Calu3 (cell line): ENCODE data around the gene KIRREL3. TPM values are rescaled to one million over a fixed set of nuclear protein-coding genes. Genes with fewer than 3 reads are reported as not detected.
A peak's percentile ranks its signal among the peaks of the same experiment; 100 is the strongest.

Experiments
- BruUV-seq: library from RNA; stranded (reverse); fragments of 400-500 nt; replicated peaks from 2 replicates; lab custom pipeline; 2021; lab: Mats Ljungman, UMichigan
- CTCF ChIA-PET: fragments of 300-600 bp; sonication (Branson Sonifier 250); formaldehyde crosslinking; loops from one replicate; lab custom pipeline; 2022; ENCODE audit warnings: antibody characterized with exemption; lab: Charles Lee
- DNase-seq: peaks from one replicate; pipeline ENCODE4 v3.0.0; 2022
- H3K27ac Mint-ChIP-seq: one replicate; pipeline ENCODE4 v1.8.0; 2022; ENCODE audit warnings: mixed read lengths; ENCODE audit not compliant: unreplicated experiment
- H3K27me3 Mint-ChIP-seq: one replicate; pipeline ENCODE4 v1.8.0; 2022; ENCODE audit warnings: mixed read lengths; ENCODE audit not compliant: unreplicated experiment
- H3K36me3 Mint-ChIP-seq: one replicate; pipeline ENCODE4 v1.8.0; 2022; ENCODE audit warnings: mild to moderate bottlenecking, moderate library complexity, mixed read lengths; ENCODE audit not compliant: insufficient read depth, unreplicated experiment
- H3K4me1 Mint-ChIP-seq: one replicate; pipeline ENCODE4 v1.8.0; 2022; ENCODE audit warnings: mild to moderate bottlenecking, low read depth, mixed read lengths; ENCODE audit not compliant: unreplicated experiment
- H3K4me3 Mint-ChIP-seq: one replicate; pipeline ENCODE4 v1.8.0; 2022; ENCODE audit warnings: mild to moderate bottlenecking, low read depth, moderate library complexity, mixed read lengths; ENCODE audit not compliant: unreplicated experiment
- H3K9me3 Mint-ChIP-seq: one replicate; pipeline ENCODE4 v1.8.0; 2022; ENCODE audit warnings: low read depth, mixed read lengths; ENCODE audit not compliant: unreplicated experiment
- intact Hi-C: fragments of 100-400 bp; cut with micrococcal nuclease; formaldehyde crosslinking; loops from one replicate; pipeline ENCODE4 v1.10.0; 2022; ENCODE audit not compliant: unreplicated experiment
- total RNA-seq: library from RNA; stranded (reverse); gene quantifications from 2 replicates; pipeline ENCODE4 v1.2.3, GENCODE V29; 2022
- TF ChIP-seq, protein P1 (sequence below): fragments of 200-600 bp; IDR thresholded peaks from one replicate; pipeline ENCODE4 v1.8.0; 2022; ENCODE audit warnings: antibody characterized with exemption; ENCODE audit not compliant: unreplicated experiment

The KIRREL3 gene
- total RNA-seq, 1 experiment from 2014 or later, result 0.26 TPM

DNA sequence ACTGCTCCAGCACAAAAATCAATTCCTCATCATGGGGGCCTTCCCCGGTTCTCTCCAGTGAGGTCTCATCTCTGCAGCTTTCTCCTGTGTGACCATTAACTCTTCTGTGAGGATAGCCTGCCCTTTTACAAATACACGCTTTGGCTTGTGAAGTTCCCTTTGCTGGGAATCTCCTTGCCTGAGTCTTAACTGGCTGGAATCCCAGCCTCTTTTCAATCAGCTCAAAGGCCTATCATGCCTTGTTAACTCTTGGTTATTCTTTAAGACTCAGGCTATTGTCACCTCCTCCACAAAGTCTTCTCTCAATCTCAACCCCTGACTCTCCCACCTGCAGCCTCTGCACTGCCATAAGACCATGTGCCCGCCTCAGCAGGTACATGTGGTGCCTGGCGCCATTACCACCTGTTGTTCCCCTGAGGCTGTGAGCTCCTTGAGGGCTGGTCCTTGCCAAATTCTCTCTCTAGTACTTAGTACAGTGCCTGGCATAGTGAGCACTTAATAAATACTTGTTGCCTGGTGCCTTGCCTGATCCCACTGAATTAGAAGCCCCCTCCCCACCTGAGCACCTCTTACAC lies 516.9 kb downstream of the KIRREL3 start:
- CTCF ChIA-PET, result no interaction called here
- Mint-ChIP-seq H3K27ac (no peak overlapping the region), H3K9me3 (no peaks in the 10 kb centered on the region), H3K27me3 (no peaks in the 10 kb centered on the region), H3K4me1 (peaks cover 17% of the 10 kb centered on the region), H3K36me3 (no peaks in the 10 kb centered on the region), H3K4me3 (no peak overlapping the region)
- DNase-seq, result no peak
- TF ChIP-seq, protein P1, sequence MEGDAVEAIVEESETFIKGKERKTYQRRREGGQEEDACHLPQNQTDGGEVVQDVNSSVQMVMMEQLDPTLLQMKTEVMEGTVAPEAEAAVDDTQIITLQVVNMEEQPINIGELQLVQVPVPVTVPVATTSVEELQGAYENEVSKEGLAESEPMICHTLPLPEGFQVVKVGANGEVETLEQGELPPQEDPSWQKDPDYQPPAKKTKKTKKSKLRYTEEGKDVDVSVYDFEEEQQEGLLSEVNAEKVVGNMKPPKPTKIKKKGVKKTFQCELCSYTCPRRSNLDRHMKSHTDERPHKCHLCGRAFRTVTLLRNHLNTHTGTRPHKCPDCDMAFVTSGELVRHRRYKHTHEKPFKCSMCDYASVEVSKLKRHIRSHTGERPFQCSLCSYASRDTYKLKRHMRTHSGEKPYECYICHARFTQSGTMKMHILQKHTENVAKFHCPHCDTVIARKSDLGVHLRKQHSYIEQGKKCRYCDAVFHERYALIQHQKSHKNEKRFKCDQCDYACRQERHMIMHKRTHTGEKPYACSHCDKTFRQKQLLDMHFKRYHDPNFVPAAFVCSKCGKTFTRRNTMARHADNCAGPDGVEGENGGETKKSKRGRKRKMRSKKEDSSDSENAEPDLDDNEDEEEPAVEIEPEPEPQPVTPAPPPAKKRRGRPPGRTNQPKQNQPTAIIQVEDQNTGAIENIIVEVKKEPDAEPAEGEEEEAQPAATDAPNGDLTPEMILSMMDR, result no peak
- intact Hi-C loops, result no loop called here
- no TSS peak for BruUV-seq

DNA sequence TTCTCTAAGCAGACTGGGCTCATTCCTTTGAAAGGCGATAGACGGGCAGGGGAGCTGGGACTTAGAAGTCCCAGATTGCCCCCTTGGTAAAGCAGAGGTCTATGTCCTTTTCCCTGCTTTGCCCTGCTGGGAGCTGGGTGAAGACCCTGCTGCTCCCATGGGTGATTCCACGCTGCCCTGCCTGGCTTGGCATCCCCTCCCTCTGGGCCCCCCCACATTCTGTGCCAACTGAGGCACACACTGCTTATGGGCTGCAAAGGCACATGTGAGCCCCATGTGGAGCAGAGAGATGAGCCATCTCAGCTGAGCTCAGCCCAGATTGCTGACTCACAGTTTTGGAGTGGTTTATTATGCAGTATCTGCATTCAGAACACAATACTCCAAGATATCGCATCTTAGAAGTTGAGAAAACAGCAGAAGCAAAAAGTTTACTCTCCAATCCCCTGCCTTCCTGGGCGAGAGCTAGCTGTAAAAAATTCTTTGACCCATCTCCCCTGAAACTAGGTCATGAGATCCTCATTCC lies 517.9 kb downstream of the KIRREL3 start:
- TF ChIP-seq, protein P1, result no peak
- Mint-ChIP-seq H3K9me3 (no peaks in the 10 kb centered on the region), H3K4me1 (peaks cover 17% of the 10 kb centered on the region), H3K27me3 (no peaks in the 10 kb centered on the region), H3K4me3 (no peak overlapping the region), H3K27ac (no peak overlapping the region), H3K36me3 (no peaks in the 10 kb centered on the region)
- intact Hi-C loops, result no loop called here
- BruUV-seq, result no TSS peak
- no peak for DNase-seq
- CTCF ChIA-PET, result no interaction called here

DNA sequence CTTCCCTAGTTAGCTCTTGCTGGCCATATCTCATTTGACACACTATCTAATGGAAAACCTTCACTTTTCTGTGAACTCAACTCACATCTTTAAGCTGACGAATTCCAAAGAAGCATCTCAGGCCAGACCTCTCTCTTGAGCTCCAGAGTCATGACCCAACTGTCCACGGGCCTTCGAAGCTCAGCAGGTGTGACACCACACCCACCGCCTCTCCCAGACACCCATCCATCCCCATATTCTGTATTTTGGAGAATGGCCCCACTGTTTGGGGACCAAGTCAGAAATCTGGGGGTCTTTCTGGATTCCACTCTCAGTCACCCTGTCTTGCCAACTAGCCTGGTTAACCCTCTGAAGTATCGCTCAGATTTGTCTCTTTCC lies 519.3 kb downstream of the KIRREL3 start:
- Mint-ChIP-seq H3K27ac (peak overlapping the region; percentile 71), H3K4me1 (peaks cover 17% of the 10 kb centered on the region), H3K9me3 (no peaks in the 10 kb centered on the region), H3K4me3 (no peak overlapping the region), H3K36me3 (no peaks in the 10 kb centered on the region), H3K27me3 (no peaks in the 10 kb centered on the region)
- DNase-seq, result no peak
- no TSS peak for BruUV-seq
- intact Hi-C loops, result loop anchor here (2.0 kb wide), 1 partner anchor 40 kb away; no protein-coding TSS in a partner anchor
- CTCF ChIA-PET, result interaction anchor here (0.6 to 2.6 kb wide), 15 partner anchors 10 to 212 kb away, joined by 3 to 35 read pairs (median 4); partner anchors contain the start of genes FOXRED1 and SRPRA
- TF ChIP-seq, protein P1, result no peak

DNA sequence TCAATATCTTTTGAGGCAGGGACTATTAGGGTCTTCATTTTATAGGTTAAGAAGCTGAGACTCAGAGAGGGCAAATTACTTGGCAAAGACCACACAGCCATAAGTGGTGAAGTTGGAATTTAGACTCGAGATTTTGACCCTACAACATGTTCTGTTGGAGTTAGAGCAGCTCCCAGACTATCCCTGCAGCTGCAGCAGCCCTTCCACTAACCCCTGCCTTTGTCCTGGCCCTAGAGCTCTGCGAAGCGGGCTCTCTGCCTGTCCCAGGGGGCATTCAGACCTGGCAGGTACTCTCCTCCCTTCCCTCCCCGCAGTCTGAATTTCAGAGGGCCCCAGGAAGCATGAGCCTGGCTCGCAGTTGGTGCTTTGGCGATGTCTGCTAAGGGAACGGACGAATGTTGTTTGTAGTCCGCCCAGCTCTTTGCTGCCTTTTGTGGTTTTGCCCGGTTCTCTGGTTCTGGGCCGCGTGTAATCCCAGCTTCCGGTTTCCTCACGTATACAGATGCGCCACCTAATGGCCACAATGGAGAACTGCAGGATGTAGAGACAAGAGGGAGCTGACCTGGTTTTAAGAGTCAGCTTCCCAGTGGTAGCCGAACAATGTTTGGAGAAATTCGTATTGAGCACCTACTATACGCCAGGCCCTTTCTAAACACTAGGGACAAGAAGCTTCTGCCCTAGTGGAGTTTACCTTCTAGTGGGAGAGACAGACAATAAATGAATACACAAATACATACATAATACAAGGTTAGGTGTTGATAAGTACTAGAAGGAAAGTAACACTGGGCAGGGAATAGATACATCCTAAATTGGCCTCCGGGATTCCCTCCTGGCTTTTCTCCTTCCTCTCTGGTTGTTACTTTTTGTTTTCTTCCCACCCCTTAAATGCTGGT lies 519.9 kb downstream of the KIRREL3 start:
- CTCF ChIA-PET, result interaction anchor here (0.6 to 2.6 kb wide), 18 partner anchors 9 to 212 kb away, joined by 3 to 35 read pairs (median 4); partner anchors contain the start of genes FOXRED1 and SRPRA
- H3K27me3 Mint-ChIP-seq, result no peaks in the 10 kb centered on the region

More for the DNA sequence above, 519.9 kb downstream of the KIRREL3 start:
- DNase-seq, result peak; percentile 62
- Mint-ChIP-seq H3K36me3 (no peaks in the 10 kb centered on the region), H3K4me3 (no peak overlapping the region), H3K27ac (peak overlapping the region; percentile 71), H3K9me3 (no peaks in the 10 kb centered on the region), H3K4me1 (peaks cover 17% of the 10 kb centered on the region)
- intact Hi-C loops, result loop anchor here (1.0 to 2.0 kb wide), 2 partner anchors 40 to 170 kb away; no protein-coding TSS in a partner anchor
- no TSS peak for BruUV-seq
- TF ChIP-seq, protein P1, result peak; percentile 62
